Stimulated activated CD4-positive, alpha-beta T cell treated with anti-CD3 and anti-CD28 coated beads, Interleukin-2, amount 100 ng/mL, for 48 hours (primary cell): Measurements from ENCODE around the gene MIER2.

Experiments
- DNase-seq, 2 donors: peaks; one replicate each; pipeline ENCODE4 v3.0.0-alpha.2; 2020

Gene MIER2

DNA sequence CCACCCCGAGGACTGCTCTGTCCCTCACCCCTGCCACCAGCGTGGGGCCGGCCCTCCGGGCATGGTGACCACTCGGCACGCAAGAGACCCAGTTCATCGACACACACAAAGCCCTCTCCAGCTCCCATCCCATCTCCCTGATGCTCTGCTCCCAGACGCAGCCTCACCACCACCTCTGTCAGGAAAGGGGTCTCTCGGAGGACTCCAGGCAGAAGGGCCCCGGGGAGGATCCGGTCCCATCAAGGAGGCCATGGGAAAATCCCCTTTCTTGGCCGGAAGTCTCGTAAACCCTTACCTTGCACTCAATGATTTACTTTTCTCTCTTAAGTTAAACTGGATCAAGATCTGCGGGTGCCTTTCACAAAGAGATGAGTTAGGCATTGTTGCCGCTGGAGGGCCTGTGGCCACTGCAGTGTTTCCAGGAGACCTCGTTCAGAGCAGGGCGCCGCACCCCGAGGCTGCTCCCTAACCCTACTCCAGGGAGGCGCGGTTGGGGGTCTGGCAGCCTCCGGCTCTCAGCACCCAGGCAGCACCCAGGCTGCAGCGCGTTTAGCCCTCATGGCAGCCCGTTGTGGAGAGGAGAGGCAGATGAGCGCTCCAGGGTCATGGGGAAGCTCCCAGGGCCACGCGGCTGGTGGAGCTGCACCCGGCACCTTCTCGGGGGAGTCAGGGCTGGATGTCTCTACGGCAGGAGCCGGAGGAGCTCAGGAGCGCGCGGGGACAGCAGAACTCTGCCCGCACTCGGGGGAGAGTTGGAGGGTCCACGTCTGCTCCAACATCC is 33.4 kb upstream of the MIER2 start:
- no peak for DNase-seq

DNA sequence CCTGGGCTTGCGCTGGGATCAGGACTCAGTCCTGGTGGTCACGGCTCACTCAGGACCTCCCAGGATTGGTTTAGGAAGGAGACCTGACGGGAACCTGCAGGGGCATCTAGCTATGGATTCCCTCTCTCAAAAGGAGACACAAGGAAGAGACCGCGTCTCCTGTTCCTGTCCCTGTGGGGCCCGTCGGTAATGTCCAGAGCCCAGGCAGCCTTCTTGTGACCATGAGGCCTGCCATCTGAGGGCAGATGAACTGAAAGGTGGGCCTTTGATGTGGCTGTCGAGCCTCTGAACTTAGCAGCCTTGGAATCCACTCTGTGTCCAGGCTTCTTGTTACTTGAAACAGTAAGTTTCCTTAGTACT is 31.5 kb upstream of the MIER2 start:
- DNase-seq: no peak

DNA sequence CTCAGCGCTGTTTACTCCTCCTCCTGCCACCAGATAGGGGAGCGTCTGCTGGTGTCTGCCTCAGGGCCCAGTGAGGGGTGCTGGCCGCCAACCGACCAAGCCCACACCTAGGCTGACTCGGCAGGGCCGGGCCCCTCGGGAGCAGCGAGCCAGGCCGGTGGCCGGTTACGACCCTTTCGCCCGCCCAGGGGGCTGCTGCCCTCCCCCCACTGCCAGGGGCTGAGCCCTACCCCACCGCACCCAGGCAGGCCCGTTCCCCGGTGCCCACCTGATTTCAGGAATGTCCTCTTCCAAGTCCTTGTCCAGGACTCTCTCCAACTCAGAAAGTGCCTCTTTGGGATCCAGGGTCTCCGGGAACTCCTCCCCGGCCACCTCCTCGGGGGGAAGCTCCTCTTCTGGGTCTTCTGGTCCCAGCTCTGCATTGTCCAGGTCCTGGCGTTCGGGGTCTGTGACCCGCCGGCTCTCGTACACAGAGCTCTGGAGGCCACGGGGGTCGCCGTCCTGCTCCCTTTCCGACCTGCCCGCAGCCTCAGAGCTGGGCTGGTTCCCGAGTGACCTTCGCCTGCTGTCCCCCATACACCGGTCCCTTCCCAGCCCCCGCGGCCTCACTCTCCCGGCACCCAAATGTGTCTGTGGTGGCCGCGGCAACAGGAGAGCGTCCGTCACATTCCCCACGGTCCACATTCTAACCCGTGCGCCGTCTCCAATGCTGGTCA is 31.0 kb upstream of the MIER2 start:
- no peak for DNase-seq

DNA sequence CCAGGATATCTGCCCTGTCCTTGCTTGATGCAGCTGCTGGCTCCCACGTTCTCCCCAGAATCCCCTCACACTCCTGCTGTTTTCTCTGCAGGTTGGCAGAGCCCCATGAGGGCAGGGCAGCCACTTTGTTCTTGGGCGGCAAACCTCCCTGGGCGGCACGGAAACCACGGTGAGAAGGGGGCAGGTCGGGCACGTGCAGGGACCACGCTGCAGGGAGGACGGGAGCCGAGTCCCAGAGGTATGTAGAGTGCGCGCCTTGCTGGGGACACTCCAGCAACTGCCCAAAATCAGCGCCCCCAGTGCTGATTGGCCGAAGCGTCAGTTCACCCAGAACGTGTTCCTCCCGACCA is 30.3 kb upstream of the MIER2 start:
- DNase-seq: no peak

DNA sequence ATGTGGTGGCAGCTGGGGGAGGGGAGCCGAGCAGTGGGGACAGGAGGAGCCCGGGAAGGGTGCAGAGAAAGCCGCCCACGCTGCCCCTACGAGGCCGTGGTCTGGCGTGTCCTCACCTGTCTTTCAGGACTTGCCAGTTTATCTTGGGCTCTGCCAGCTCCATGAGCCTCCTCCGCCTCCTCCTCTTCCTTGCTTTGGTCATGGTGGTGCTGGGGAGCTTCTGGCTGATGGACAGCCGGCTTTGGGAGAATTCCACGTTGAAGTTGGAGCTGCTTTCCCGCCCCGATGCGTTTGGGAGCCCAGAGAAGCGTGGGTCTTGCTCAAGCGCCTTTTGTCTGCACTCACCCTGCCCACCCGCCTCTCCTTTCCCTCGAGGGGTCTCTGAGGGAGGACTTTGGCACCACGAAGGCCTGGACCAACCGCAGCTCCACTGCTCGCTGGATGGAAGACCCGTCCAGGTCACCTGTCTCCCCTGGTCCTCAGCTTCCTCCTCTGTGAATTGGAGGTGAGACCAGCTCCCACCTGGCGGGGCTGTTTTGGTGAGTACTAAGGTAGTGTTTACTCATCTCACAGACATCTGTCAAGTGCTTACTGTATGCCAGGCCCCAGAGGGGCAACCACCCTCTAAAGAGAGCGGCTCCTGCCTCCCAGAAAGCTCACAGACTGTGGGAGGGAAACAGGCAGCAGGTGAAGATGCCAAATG is 29.7 kb upstream of the MIER2 start:
- no peak for DNase-seq

DNA sequence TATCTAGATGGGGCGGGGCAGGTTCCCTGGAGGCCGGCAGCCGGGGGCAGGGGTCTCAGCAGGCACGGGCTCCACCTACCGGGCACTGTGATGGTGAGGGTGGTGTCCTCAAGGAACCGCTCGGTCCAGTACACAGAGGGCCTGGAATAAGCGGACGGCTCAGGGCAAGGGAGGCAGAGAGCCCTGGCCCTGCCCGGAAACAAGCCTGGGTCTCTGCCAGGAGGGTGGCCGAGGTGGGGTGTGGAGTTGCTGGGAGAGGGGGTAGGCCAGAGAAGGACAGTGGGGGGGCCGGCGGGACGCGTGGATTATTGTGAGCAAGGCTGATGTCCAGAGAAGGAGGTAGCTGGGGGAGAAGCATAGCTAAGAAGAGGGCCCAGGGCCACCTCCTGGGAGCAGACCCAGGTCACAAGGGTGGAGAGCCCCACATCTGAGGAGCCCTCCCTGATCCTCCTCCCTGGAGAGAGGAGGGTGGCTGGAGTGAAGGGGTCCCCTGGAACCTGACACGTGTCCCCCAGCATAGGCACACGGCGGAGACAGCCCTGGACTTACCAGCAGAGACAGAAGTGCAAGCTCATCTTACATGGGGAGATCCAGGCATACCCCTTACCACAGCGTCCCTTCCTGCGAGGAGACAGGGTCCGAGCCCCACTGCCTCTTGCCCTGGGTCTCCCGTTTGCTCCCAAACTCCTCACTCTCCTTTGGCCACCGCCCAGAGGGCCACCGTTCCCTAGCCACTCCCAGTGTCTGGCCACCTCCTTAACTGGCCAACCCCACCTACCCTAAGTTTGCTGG is 29.0 kb upstream of the MIER2 start:
- DNase-seq: no peak

DNA sequence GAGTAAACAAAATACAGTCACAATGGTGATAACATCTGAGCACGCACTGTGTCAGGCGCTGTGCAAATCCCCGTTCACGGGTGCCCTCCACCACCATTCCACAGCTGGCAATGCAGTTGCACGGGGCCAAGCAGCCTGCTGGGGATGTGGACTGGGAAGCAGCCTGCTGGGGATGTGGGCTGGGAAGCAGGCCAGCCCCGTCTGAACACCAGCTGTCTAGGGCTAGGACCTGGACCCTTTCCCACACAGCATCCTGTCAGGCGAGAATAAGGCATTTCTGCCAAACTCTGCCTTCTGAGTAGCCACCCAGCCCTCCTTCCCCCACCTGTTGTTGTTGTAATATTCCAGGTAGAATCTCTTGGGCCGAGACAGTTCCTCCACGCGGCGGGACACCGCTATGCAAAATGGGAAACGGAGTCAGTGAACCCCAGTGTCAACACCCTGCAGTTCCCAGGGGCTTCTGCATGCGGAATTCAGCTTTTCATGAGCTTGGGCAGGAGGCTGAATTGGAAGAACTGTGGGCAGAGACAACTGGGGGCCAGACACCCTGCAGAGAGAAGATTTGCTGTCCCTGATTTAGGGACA is 27.8 kb upstream of the MIER2 start:
- DNase-seq: no peak

DNA sequence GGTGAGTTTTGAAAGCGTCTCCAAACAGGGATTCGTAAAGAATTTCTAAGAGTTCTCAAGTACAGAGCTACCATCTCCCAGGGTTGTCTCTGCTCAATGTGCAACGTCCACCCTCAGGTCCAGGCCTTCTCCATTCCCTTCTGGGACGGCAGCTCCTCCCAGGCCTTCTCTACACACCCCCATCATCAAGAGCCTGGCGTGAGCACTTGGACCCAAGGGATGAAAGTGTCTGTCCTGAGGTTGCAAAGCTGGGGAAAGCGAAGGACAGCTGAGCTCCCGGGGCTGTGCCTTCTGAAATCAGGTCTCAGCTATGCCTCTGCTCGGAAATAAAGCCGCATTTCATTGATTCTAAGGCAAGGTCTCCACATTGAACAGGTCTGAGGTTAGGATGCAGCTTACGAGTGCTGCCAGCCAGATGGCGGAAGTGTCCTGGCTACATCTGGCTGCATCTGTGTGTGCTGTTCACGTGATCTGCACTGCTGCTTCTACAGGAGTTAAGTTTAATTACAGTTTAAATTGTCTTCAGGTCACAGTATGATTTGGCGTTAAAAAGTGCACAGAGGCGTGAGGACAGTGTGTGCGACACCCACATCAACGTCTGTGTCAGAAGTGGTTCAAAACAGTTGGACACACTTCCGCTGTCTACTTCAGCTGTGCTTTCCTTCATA is 27.0 kb upstream of the MIER2 start:
- DNase-seq: no peak

DNA sequence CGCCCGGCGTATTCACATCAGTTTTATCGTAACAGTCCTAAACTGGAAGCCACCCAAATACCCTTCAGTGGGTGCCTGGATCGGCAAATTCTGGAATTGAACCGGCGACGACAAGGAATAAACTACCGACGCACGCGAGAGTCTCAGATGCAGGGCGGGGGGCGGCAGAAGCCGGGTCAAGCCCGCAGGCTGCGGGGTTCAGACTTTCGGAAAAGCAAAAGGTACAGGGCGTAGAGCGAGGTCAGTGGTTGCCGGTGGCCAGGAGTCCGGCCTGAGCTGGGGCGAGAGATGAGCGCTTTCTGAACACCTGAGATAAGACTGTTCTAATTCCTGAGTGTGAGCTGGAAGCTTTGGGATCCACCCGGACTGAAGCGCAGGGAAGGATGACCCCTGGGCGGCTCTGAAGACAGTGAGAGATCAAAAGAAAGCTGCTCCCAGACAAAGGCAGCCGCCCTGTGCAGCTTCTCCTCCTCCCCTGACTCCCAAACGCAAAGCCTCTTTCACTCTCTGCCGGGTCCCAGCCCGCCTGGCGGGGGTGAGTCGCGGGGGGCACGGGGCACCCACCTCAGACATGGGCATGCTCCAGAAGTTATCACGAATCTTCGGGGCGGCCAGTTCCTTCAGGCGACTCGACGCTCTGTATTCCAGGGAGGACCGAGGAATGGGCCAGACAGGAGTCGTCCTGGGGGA is 26.2 kb upstream of the MIER2 start:
- no peak for DNase-seq

DNA sequence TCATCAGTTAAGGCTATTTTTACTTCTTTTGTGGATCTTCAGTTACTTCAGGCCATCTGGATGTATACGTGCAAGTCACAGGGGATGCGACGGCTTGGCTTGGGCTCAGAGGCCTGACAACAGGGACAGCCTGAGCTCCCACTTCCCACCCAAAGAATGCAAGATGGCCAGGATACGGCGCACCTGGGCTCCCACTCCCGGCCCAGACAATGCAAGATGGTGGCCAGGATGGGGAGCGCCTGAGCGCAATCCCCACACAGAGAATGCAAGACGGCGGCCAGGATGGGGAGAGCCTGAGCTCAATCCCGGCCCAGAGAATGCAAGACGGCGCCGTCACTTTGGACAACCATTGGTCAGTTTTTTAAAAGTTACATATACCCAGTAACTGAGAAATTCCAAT is 25.3 kb upstream of the MIER2 start:
- DNase-seq: no peak

DNA sequence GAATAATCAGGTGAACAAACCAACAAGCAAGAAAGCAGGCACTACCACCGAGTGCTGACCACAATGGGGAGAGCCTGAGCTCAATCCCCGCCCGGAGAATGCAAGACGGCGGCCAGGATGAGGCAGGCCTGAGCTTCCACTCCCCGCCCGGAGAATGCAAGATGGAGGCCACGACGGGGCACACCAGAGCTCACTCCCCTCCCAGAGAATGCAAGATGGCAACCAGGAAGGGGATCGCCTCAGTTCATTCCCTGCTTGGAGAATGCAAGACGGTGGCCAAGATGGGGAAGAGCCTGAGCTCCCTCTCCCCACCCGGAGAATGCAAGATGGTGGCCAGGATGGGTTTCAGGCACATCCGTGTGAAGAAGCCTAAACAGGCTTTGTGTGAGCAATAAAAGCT is 24.7 kb upstream of the MIER2 start:
- no peak for DNase-seq

DNA sequence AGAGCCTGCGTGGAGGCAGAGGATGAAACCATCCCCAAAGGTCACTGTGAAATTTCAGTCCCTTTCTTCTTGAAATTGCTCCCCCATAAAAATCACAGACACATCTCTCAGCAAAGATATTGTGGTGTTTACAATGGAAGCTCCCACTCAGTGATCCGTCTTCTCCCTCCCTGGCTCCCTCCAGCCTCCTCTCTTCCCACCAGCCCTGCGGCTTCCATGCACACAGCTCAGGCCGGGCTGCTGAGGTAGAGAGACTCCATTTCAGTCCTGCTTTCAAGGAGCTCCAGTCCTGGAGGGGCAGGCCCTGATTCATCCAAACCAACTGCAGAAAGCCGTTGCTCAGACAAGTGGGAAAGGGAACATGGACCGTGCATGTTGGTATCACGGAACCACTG is 24.0 kb upstream of the MIER2 start:
- no peak for DNase-seq

DNA sequence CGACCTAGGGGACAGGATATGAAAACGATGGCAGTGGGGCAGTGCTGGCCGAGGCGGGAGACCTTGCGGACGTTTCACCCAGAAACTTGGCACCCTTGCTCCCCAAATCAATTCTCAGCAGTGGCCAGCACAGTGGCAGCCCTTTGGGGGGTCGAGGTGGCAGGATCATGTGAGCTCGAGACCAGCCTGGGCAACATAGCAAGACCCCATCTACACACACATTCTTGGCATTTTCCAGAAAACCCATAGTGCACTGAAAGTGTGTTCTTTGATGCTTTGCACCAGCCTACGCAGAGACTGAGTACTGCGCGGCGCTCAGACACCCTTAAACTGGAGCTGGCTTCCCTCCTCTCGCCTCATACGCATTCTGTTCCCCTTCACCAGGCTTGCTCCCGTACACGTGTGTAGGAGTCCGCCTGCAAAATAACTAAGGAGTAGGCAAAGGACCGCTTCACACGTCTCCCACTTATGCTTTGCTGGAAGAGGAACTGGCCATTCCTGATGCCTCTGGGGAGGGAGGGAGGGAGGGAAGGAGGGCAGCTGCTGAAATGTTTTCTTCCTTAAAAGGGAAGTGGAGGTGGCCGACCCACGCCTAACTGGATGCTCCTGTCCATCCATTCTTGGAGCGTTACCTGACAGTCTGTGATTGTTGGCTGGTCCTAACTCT is 23.5 kb upstream of the MIER2 start:
- DNase-seq: no peak

DNA sequence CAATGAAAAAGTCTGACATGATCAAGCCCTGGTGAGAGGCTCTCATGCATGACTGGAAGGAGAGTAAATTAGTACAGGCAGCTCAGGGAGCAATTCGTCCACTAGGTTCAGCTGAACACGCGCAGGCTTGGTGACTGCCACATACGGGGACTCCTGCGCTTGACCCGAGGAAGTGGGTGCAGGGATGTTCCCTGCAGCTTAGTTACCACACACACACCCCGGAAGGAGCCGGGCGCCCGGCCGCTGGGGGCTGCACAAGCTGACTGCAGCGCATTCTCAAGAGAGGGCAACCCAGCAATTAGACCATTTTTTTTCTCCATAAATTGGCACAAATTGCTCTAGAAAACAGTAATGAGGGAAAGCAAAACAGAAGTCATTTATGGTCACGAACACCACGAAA is 23.0 kb upstream of the MIER2 start:
- DNase-seq: no peak

DNA sequence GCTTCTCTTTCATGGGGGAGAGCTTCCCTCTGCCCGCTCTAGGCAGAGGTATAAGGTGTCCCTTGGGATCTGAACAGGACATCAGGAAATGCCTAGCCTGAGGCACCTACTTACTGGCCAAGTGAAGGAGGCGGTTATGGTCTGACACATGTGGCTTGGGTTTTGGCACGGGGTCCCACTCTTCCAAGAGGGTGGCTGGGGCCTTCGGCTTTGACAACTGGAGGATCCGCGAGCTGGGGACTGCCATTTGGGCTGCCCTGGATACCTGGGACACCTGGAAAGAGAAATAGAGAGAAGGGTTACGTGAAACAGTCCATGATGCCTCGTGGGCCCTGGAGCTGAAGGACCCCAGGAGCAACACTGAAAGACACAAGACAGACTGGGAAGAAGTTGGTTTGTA is 22.4 kb upstream of the MIER2 start:
- DNase-seq: no peak

DNA sequence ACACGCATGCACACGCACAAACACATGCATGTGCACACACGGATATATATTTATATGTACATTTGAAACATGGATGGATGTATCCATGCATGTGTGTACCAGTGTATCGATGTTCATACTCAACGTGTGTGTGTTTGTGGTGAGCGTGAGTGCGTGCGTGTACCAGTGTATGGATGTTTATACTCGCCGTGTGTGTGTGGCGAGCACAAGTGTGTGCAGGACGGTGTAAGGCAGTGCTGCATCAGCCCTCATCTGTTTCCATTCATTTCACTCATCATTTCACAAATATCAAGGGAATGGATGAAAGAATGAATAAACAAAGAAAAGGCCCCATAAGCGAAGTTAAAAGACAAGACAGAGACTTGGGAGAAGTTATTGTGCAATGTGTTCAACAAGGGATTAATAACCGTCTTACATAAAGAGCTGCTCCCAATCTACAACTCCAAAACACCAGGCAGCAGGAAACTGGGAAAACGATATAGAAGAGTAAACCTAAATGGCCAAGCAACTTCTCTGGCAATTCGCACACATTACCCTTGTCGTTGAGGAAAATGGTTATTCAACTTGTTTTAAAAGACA is 21.7 kb upstream of the MIER2 start:
- DNase-seq: no peak

DNA sequence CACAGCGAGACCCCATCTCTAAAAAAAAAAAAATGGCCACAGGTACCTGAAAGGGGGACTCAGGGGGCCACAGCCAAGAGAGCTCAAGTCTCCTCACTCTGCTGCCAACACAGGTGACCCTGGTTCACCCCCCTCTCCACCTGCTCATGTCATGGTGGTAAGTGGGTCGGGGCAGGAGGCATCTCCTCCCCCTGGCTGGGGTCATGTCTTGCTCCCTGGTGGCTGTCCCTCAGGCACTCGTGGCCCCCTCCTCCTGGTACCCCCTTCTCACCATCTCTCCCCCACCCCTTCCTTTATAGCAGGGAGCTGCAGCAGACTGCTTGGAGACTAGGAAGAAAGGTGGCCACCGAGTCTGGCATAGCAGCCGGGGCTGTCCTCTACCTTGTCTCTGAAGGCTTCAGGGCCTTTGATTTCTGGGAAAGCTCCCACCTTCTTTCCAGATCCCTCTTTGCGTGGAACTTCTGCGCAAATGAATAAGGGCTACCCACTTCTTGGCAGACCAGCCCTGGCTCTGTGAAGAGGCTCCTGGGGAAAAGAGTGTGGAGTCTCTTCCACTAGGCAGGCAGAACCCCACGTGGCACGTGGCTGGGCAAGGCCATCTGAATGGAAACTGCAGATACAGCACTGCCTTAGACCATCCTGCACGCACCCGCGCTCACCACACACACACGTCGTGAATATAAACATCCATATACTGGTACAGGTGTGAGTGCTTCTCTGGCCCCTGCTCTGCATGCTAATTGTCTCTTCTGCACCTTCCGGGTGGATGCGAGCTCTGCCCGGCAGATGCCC is 20.1 kb upstream of the MIER2 start:
- no peak for DNase-seq

DNA sequence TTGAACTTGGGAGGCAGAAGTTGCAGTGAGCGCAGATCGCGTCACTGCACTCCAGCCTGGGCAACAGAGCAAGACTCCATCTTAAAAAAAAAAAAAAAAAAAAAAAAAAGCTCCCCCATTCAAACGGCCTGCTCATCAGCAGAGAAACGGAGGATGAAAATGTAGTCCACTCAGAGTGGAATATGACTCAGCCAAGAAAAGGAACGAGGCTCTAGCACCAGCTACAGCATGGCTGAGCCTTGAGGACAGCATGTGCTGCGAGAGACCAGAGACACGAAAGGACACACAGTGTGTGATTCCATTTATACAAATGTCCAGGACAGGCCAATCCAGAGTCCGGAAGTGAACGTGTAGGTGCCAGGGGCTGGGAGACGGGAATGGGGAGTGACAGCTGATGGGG is 18.1 kb upstream of the MIER2 start:
- no peak for DNase-seq

DNA sequence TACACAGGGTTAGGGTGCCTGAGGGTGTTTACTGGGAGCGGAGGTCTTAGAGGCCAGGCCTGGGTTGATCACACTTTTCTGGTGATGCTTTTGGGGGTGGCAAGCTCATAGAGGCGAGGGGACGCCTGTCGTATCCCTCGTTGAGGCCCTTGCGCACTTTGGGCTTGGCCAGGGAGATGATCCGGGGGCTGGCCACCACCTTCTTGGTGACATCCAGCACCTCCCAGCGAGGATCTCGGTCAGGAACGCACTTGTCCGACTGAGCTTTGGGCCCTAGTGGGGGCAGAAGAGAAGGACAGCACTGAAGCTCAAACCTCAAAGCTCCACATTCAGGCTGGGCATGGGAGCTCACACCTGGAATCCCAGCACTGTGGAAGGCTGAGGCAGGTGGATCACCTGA is 17.6 kb upstream of the MIER2 start:
- no peak for DNase-seq

DNA sequence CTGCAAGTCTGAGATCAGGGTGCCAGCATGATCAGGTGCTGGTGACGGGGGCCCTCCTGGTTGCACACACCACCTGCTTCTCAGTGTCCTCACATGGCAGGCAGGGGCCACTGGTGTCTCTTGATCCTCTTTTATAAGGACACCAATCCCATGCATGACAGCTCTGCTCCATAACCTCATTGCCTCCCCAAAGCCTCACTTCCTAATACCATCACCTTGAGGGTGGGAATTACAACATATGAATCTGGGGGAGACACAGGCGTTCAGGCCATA is 15.0 kb upstream of the MIER2 start:
- no peak for DNase-seq
